VCaP (cell line): ENCODE results near the gene GRIPAP1.

ENCODE experiments used
- H3K27ac ChIP-seq: fragments of 450-650 bp; 2 replicates; pipeline ENCODE4 v1.5.1; 2017
- CTCF ChIP-seq: fragments of 450-650 bp; conservative IDR thresholded peaks from 2 replicates; pipeline ENCODE4 v1.5.1; 2017; ENCODE audit warnings: mild to moderate bottlenecking, moderate library complexity

The GRIPAP1 gene

GRCh38 chrX:49040376-49040955 lies 38.4 kb upstream of the GRIPAP1 start:
- no peak for TF ChIP-seq CTCF
- H3K27ac ChIP-seq, result no peak overlapping the region

GRCh38 chrX:49039598-49040375 lies 37.7 kb upstream of the GRIPAP1 start:
- H3K27ac ChIP-seq, result no peak overlapping the region
- TF ChIP-seq CTCF, result no peak

GRCh38 chrX:49037883-49038475 lies 35.9 kb upstream of the GRIPAP1 start:
- TF ChIP-seq CTCF, result no peak
- H3K27ac ChIP-seq, result no peak overlapping the region

GRCh38 chrX:49030283-49030682 lies 28.2 kb upstream of the GRIPAP1 start:
- H3K27ac ChIP-seq, result no peak overlapping the region
- TF ChIP-seq CTCF, result no peak

GRCh38 chrX:49029876-49030275 lies 27.8 kb upstream of the GRIPAP1 start:
- no peak overlapping the region for H3K27ac ChIP-seq
- TF ChIP-seq CTCF, result no peak

- no peak for TF ChIP-seq CTCF
- H3K27ac ChIP-seq, result no peak overlapping the region
These were observed 17.7 kb upstream of the GRIPAP1 start for GRCh38 chrX:49019599-49020249.

- no peak overlapping the region for H3K27ac ChIP-seq
- TF ChIP-seq CTCF, result no peak
These were observed 17.0 kb upstream of the GRIPAP1 start for GRCh38 chrX:49019050-49019449.
